Muscle of leg (tissue), 11 donors: ENCODE results near the gene CAMTA1. TPM values are rescaled to one million over a fixed set of nuclear protein-coding genes. Genes with fewer than 3 reads are reported as not detected.
"Not testable (repeated sequence)": the region's sequence is repeated elsewhere in the genome, so short reads cannot be mapped to it uniquely, and the experiment has no call there.

Experiments
- DNase-seq: peaks from one replicate; pipeline ENCODE4 v3.0.0; 2013
- H3K27ac ChIP-seq: one replicate; pipeline ENCODE4 v1.5.1; 2013; ENCODE audit warnings: mild to moderate bottlenecking, low read length, control low read depth
- H3K27me3 ChIP-seq: one replicate; pipeline ENCODE4 v1.6.1; 2013; ENCODE audit warnings: low read length; ENCODE audit not compliant: control insufficient read depth, insufficient read depth
- H3K36me3 ChIP-seq: one replicate; pipeline ENCODE4 v1.6.1; 2013; ENCODE audit warnings: low read length; ENCODE audit not compliant: control insufficient read depth, insufficient read depth
- H3K4me1 ChIP-seq: one replicate; pipeline ENCODE4 v1.6.1; 2013; ENCODE audit warnings: low read length; ENCODE audit not compliant: control insufficient read depth, insufficient read depth
- H3K4me3 ChIP-seq: one replicate; pipeline ENCODE4 v1.5.1; 2013; ENCODE audit warnings: low read length, control low read depth
- H3K9me3 ChIP-seq: replicated peaks from 2 replicates; pipeline ENCODE4 v1.6.1; 2013; ENCODE audit warnings: low read depth, low read length; ENCODE audit not compliant: control insufficient read depth
- WGBS: methylation state at CpG from one replicate; pipeline ENCODE4 v1.1.5; 2013; ENCODE audit warnings: missing lambda C conversion rate; ENCODE audit not compliant: insufficient coverage; 5-methylcytosine and 5-hydroxymethylcytosine counted together
- polyA plus RNA-seq, 8 donors: library from polyadenylated mRNA; unstranded; fragments of 120-200 nt; gene quantifications; one replicate each; pipeline versions ENCODE4 v1.2.1 to v1.2.3, GENCODE V29; 2013; ENCODE audit warnings: inconsistent platforms in 1 of 8, low replicate concordance in 1 of 8; ENCODE audit not compliant: insufficient read length in 8 of 8, insufficient read depth in 1 of 8
- total RNA-seq: library from RNA; stranded (reverse); fragments of 120-200 nt; gene quantifications from one replicate; pipeline ENCODE4 v1.2.4, GENCODE V29; 2013

The CAMTA1 gene
- total and polyA plus RNA-seq, 9 donors: 36.4 to 56.4 (median 47.7) TPM

- Histone ChIP-seq H3K9me3 (no peaks in the 10 kb centered on the region), H3K27me3 (no peaks in the 10 kb centered on the region), H3K36me3 (no peaks in the 10 kb centered on the region), H3K4me1 (no peaks in the 10 kb centered on the region), H3K27ac (no peak overlapping the region), H3K4me3 (no peak overlapping the region)
- no peak for DNase-seq
- no CpG with 5 or more reads among the region's 4 CpGs for WGBS
Observed at GRCh38 chr1:6832531-6833188, 47.4 kb downstream of the CAMTA1 start.

- Histone ChIP-seq H3K4me3 (no peak overlapping the region), H3K4me1 (no peaks in the 10 kb centered on the region), H3K9me3 (no peaks in the 10 kb centered on the region), H3K27ac (no peak overlapping the region), H3K27me3 (no peaks in the 10 kb centered on the region), H3K36me3 (no peaks in the 10 kb centered on the region)
- WGBS: 73% methylated on average over 2 of the region's 5 CpGs
- no peak for DNase-seq
Observed at GRCh38 chr1:6833804-6834203, 48.5 kb downstream of the CAMTA1 start.

GRCh38 chr1:6834366-6834765, 49.1 kb downstream of the CAMTA1 start:
- H3K4me1 ChIP-seq: no peaks in the 10 kb centered on the region

GRCh38 chr1:6835139-6835538, 49.9 kb downstream of the CAMTA1 start:
- H3K27me3 ChIP-seq: no peaks in the 10 kb centered on the region
- 93% methylated on average over 3 of the region's 3 CpGs for WGBS
- H3K4me1 ChIP-seq: no peaks in the 10 kb centered on the region
- no peaks in the 10 kb centered on the region for H3K36me3 ChIP-seq
- H3K27ac ChIP-seq: no peak overlapping the region
- no peaks in the 10 kb centered on the region for H3K9me3 ChIP-seq
- H3K4me3 ChIP-seq: no peak overlapping the region
- DNase-seq: no peak

More at GRCh38 chr1:6834366-6834765, 49.1 kb downstream of the CAMTA1 start:
- no peaks in the 10 kb centered on the region for H3K9me3 ChIP-seq
- H3K4me3 ChIP-seq: no peak overlapping the region
- WGBS: 95% methylated on average over 8 of the region's 13 CpGs
- no peak for DNase-seq
- H3K27ac ChIP-seq: no peak overlapping the region
- H3K27me3 ChIP-seq: no peaks in the 10 kb centered on the region
- H3K36me3 ChIP-seq: no peaks in the 10 kb centered on the region

- Histone ChIP-seq H3K36me3 (no peaks in the 10 kb centered on the region), H3K4me3 (no peak overlapping the region), H3K9me3 (no peaks in the 10 kb centered on the region), H3K27me3 (no peaks in the 10 kb centered on the region), H3K27ac (no peak overlapping the region), H3K4me1 (no peaks in the 10 kb centered on the region)
- no peak for DNase-seq
- WGBS: 89% methylated on average over 6 of the region's 8 CpGs
Observed at GRCh38 chr1:6842301-6842700, 57.0 kb downstream of the CAMTA1 start.

GRCh38 chr1:6845786-6846185, 60.5 kb downstream of the CAMTA1 start:
- DNase-seq, H3K36me3 ChIP-seq, H3K27ac ChIP-seq, H3K27me3 ChIP-seq, H3K4me3 ChIP-seq, H3K9me3 ChIP-seq, H3K4me1 ChIP-seq: not testable (repeated sequence)
- WGBS: 100% methylated on average over 1 of the region's 4 CpGs

GRCh38 chr1:6848816-6849215, 63.6 kb downstream of the CAMTA1 start:
- Histone ChIP-seq H3K27ac (no peak overlapping the region), H3K36me3 (peaks cover 10% of the 10 kb centered on the region), H3K9me3 (no peaks in the 10 kb centered on the region), H3K4me3 (no peak overlapping the region), H3K27me3 (no peaks in the 10 kb centered on the region), H3K4me1 (no peaks in the 10 kb centered on the region)
- DNase-seq: no peak
- WGBS: 83% methylated on average over 1 of the region's 3 CpGs

- Histone ChIP-seq H3K4me3 (no peak overlapping the region), H3K9me3 (no peaks in the 10 kb centered on the region), H3K4me1 (no peaks in the 10 kb centered on the region), H3K36me3 (peaks cover 10% of the 10 kb centered on the region), H3K27ac (no peak overlapping the region), H3K27me3 (no peaks in the 10 kb centered on the region)
- DNase-seq: peak; percentile 26
- 72% methylated on average over 2 of the region's 4 CpGs for WGBS
Observed at GRCh38 chr1:6850537-6850936, 65.3 kb downstream of the CAMTA1 start.

GRCh38 chr1:6852136-6852890, 67.1 kb downstream of the CAMTA1 start:
- Histone ChIP-seq H3K4me1 (no peaks in the 10 kb centered on the region), H3K9me3 (no peaks in the 10 kb centered on the region), H3K27me3 (no peaks in the 10 kb centered on the region), H3K27ac (no peak overlapping the region), H3K4me3 (no peak overlapping the region), H3K36me3 (peaks cover 10% of the 10 kb centered on the region)
- no peak for DNase-seq
- WGBS: 100% methylated on average over 3 of the region's 6 CpGs

GRCh38 chr1:6854166-6854565, 68.9 kb downstream of the CAMTA1 start:
- DNase-seq: no peak
- peaks cover 5% of the 10 kb centered on the region for H3K36me3 ChIP-seq
- no peaks in the 10 kb centered on the region for H3K9me3 ChIP-seq
- H3K27me3 ChIP-seq: no peaks in the 10 kb centered on the region
- H3K4me1 ChIP-seq: no peaks in the 10 kb centered on the region
- H3K27ac ChIP-seq: no peak overlapping the region
- WGBS: no CpG with 5 or more reads among the region's 4 CpGs
- no peak overlapping the region for H3K4me3 ChIP-seq
